Measurements from ENCODE around the gene ANKHD1.
"Not testable (repeated sequence)": the region's sequence is repeated elsewhere in the genome, so short reads cannot be mapped to it uniquely, and the experiment has no call there.

Gene ANKHD1

DNA sequence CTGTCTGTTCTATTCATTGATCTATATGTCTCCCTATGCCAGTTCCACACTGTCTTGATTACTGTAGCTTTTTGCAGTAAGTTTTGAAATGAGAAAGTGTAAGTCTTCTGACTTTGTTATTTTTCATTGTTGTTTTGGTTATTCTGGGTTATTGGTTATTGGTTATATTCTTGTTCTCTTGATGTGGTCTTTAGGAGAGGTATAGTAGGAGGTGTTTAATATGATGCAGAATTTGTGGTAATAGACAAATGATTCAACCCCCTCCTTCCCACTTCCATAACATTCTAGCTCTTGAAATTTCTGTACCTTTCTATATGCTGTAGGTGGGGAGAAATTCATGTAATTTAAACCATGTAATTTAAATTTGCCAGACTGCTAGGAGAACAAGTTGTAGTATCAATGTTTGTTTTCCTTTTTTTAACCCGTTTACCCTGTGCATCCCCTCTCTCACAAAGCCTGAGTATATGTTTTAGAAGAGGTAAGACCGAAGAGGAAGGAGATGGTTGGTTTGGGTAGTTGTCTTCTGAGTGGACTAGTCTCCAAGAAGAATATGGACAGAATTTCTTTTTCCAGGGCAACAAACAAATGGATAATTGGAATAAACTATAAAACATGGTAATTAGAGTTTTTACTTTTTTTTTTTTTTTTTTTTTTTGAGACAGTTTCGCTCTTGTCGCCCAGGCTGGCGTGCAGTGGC is 19.2 kb downstream of the ANKHD1 start:
- no peak for DNase-seq (ENCODE audit: low read depth, low spot score)

DNA sequence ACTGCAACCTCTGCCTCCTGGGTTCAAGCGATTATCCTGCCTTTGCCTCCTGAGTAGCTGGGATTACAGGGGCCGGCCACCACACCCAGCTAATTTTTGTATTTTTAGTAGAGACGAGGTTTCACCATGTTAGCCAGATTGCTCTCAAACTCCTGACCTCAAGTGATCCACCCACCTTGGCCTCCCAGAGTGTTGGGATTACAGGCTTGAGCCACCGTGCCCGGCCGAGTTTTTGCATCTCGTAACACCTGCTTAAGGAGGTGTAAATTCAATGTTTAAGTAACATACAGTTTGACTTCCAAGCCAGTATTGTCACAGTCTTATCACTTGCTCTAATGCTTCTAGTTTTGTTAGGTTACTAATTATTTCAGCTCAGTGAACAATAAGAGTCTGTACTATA is 19.7 kb downstream of the ANKHD1 start:
- DNase-seq (ENCODE audit: low read depth, low spot score) = not testable (repeated sequence)

GRCh38 chr5:140423609-140424008 is 22.0 kb downstream of the ANKHD1 start:
- no peak for DNase-seq (ENCODE audit: low read depth, low spot score)

- DNase-seq (ENCODE audit: low read depth, low spot score) = no peak
Measured at GRCh38 chr5:140424135-140424534, 22.5 kb downstream of the ANKHD1 start.

DNA sequence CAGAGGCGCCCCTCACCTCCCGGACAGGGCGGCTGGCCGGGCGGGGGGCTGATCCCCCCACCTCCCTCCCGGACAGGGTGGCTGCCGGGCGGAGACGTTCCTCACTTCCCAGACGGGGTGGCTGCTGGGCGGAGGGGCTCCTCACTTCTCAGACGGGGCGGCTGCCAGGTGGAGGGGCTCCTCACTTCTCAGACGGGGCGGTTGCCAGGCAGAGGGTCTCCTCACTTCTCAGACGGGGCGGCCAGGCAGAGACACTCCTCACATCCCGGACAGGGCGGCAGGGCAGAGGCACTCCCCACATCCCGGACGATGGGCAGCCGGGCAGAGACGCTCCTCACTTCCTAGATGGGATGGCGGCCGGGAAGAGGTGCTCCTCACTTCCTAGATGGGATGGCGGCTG is 26.1 kb downstream of the ANKHD1 start:
- not testable (repeated sequence) for DNase-seq (ENCODE audit: low read depth, low spot score)

- no peak for DNase-seq (ENCODE audit: low read depth, low spot score)
Measured at GRCh38 chr5:140429724-140430123, 28.1 kb downstream of the ANKHD1 start.

- DNase-seq (ENCODE audit: low read depth, low spot score) = no peak
Measured at GRCh38 chr5:140432212-140432611, 30.6 kb downstream of the ANKHD1 start.

DNA sequence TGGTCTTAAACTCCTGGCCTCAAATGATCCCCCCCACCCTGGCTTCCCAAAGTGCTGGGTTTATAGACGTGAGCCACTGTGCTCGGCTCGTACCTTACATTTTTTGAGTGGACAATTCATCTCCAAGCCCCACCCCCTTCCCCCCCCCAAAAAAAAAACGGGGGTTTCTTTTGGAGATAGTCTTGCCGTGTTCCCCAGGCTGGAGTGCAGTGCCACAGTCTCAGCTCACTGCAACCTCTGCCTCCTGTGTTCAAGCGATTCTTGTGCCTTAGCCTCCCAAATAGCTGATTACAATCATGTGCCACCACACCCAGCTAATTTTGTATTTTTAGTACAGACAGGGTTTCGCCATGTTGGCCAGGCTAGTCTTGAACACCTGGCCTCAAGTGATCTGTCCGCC is 31.3 kb downstream of the ANKHD1 start:
- no peak for DNase-seq (ENCODE audit: low read depth, low spot score)

DNA sequence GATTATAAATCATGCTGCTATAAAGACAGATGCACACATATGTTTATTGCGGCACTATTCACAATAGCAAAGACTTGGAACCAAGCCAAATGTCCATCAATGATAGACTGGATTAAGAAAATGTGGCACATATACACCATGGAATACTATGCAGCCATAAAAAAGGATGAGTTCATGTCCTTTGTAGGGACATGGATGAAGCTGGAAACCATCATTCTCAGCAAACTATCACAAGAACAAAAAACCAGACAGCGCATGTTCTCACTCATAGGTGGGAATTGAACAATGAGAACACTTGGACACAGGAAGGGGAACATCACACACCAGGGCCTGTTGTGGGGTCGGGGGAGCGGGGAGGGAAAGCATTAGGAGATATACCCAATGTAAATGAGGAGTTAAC is 55.7 kb downstream of the ANKHD1 start:
- not testable (repeated sequence) for DNase-seq (ENCODE audit: low read depth, low spot score)

DNA sequence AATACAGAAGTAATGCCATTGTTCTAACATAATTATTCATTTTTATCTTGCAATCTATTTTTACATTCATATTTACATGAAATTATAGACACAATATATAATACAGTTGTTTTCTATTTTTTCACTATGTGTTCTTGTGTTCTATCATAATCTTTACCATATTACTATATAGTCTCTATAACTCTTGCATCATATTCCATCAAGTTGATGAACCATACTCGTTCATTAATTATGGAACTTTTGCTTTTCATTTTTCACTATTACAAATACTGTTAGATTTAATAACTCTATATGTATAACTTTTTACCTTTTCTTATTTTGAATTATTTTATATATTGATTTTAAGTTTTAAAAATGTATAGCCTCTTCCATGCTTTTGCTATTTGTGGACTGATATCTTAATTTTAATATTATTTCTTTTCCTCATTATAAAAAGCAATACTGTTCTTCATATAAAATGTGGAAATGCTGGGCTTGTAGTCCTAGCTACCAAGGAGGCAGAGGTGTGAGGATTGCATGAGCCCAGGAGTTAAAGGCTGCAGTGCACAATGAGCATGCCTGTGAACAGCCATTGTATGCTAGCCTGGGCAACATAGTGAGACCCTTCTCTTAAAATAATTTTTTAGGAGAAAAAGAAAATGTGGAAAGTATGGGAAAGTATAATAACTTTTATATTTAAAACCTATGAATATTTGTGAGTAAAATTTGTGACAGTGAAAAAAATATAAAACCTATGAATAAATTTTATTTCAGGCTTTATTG is 65.5 kb downstream of the ANKHD1 start:
- DNase-seq (ENCODE audit: low read depth, low spot score) = no peak

GRCh38 chr5:140468188-140468587 is 66.6 kb downstream of the ANKHD1 start:
- DNase-seq (ENCODE audit: low read depth, low spot score) = peak; percentile 16

- DNase-seq (ENCODE audit: low read depth, low spot score) = no peak
Measured at GRCh38 chr5:140469259-140469658, 67.6 kb downstream of the ANKHD1 start.

GRCh38 chr5:140480310-140481014 is 78.8 kb downstream of the ANKHD1 start:
- peak; percentile 10 for DNase-seq (ENCODE audit: low read depth, low spot score)

- peak; percentile 70 for DNase-seq (ENCODE audit: low read depth, low spot score)
Measured at GRCh38 chr5:140481758-140482157, 80.1 kb downstream of the ANKHD1 start.

- no peak for DNase-seq (ENCODE audit: low read depth, low spot score)
Measured at GRCh38 chr5:140483055-140483454, 81.4 kb downstream of the ANKHD1 start.

GRCh38 chr5:140488141-140488540 is 86.5 kb downstream of the ANKHD1 start:
- DNase-seq (ENCODE audit: low read depth, low spot score) = peak; percentile 5

DNA sequence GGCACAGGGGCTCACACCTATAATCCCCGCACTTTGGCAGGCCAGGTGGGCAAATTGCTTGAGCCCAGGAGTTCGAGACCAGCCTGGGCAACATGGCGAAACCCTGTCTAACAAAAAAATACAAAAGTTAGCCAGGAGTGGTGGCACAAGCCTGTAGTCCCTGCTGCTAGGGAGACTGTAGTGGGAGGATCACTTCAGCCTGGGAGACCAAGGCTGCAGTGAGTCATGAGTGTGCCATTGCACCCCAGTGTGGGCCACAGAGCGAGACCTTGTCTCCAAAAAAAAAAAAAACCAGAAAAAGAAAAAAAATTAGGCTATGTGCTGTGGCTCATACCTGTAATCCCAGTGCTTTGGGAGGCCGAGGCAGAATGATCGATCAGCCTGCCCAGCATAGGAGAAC is 87.3 kb downstream of the ANKHD1 start:
- no peak for DNase-seq (ENCODE audit: low read depth, low spot score)

DNA sequence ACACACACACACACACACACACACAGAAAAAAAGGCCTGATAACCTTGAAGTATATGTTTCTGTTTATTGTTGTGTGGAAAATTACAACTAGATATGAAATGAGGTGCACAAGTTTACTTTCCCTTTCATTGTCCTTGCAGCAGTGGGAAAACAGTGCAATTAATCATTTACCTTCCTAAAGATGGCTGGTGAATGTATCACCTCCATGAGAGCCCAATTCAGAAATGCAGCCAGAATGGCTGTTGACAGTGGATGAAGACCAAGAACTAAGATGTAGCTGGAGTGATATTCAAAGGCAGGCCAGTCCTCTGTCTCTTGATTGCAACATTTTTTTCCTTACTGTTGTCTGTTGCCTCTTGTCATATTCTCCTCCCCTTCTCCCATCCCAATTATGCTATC is 96.3 kb downstream of the ANKHD1 start:
- DNase-seq (ENCODE audit: low read depth, low spot score) = peak; percentile 19

DNA sequence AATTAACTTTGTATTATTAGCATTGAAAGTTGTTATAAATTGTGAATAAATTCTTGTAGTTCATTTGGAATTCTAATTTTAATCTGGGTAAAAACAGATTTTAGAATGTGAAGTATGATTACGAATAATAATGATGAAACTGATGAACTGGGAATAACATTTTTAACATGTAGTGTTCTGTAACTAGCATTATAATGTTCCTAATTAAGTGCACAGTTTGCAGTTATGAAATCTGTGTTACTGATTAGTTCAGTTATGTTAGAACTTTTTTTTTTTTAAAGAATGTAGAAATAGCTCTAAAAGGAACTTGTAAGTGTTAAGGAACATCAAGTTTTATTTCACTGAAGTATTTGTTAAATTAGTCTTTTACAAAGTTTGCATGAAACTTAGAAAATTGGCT is 97.0 kb downstream of the ANKHD1 start:
- no peak for DNase-seq (ENCODE audit: low read depth, low spot score)

- DNase-seq (ENCODE audit: low read depth, low spot score) = no peak
Measured at GRCh38 chr5:140502834-140503233, 101.2 kb downstream of the ANKHD1 start.

DNA sequence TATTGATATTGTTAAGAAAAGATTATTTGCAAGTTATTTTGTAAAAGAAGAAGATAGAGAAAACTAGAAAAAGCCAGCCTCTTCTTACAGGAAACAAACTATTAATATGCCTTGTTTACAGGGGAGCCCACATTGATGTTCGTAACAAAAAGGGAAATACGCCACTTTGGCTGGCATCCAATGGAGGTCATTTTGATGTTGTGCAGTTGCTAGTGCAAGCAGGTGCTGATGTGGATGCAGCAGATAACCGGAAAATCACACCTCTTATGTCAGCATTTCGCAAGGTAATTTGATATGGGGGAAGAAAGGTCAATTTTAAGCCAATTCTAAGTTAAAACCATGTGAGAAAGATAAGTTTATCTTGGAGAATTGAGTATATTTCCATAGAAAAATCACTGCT is 108.3 kb downstream of the ANKHD1 start:
- DNase-seq (ENCODE audit: low read depth, low spot score) = no peak

DNA sequence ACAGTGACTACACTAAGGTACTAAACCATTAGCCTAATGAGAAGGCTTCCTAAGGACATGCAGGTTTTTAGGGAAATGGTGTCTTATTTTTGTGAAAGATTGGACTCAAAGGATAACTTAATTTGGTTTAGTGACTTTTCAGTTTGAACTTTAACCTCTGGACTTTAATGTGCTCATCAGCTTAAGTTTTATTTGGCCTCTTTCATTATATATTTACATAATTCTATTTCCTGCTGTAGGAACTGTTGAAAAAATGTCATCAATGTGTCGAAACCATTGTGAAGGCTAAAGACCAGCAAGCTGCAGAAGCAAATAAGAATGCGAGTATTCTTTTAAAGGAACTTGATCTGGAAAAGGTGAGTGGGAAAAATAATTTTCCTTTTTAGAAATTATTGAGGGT is 111.5 kb downstream of the ANKHD1 start:
- no peak for DNase-seq (ENCODE audit: low read depth, low spot score)

DNA sequence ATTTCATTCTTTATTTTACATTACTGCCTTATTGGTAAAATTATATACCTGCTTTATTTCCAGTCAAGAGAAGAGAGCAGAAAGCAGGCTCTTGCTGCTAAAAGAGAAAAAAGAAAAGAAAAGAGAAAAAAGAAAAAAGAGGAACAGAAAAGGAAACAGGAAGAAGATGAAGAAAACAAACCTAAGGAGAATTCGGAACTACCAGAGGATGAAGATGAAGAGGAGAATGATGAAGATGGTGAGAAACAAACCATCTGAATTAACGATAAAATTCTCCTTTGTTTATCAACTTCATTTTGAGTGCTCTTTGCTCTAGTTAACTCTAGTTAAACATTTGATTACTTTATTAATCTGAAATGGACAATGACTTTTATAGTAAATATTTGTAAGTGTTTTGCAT is 122.4 kb downstream of the ANKHD1 start:
- DNase-seq (ENCODE audit: low read depth, low spot score) = no peak
